OCI-LY3 (cell line): Measurements from ENCODE around the gene ATIC.

Source experiments
- CTCF ChIP-seq: fragments of 200-600, 300-600 bp; sonication (generic); IDR thresholded peaks from 2 replicates; pipeline ENCODE4 v1.5.1; 2014; ENCODE audit warnings: antibody characterized with exemption, low read length, low read depth
- EZH2phosphoT487 ChIP-seq: fragments of 200-600 bp; shearing (Covaris generic); IDR thresholded peaks from 2 replicates; pipeline ENCODE4 v1.6.1; 2018; ENCODE audit warnings: antibody characterized with exemption, mixed run types, low read depth

- no peak for TF ChIP-seq CTCF
- TF ChIP-seq EZH2phosphoT487: no peak
Measured at GRCh38 chr2:215293879-215294278, 18.0 kb upstream of the ATIC start.
